Measurements from ENCODE around the gene GTF3C2. TPM values are rescaled to one million over a fixed set of nuclear protein-coding genes. Genes with fewer than 3 reads are reported as not detected.
"Not testable (repeated sequence)": the region's sequence is repeated elsewhere in the genome, so short reads cannot be mapped to it uniquely, and the experiment has no call there.

The GTF3C2 gene
- total RNA-seq, 1 donor from 2014 or later, result 57.4 TPM

GRCh38 chr2:27322766-27323595 lies 33.6 kb downstream of the GTF3C2 start, which contains the start of gene MPV17:
Gene MPV17, minus strand, starts transcription at chr2:27323097. Its CDS starts 580 bp downstream, at chr2:27322517.
- TF ChIP-seq CTCF (IDR thresholded peaks at IDR 0.05), result no peak

DNA sequence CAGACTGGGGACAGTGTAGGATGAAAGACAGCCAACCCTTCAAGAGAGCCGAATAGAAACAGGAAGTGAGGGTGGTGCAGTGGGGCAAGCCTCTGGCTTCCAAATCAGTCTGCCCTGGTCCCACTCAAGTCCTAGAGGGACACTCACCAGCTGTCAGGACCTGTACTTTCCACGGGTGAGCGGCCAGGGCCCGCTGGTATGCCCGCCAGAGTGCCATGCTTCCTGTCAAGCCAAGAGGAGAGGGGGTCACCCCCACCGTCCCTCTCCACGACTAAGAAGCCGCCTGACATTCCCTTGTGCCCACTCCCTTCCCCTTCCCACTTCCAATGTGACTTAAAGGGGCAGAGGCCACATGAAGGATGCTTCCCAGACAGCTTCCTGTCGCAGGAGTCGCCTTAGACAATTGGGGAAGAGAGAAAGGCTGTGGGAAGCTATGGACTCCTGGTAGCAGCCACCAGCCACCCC lies 34.2 kb downstream of the GTF3C2 start:
- Mint-ChIP-seq H3K27ac (ENCODE audit: unreplicated experiment) (peak overlapping the region; percentile 99), H3K27me3 (ENCODE audit: unreplicated experiment) (no peaks in the 10 kb centered on the region), H3K36me3 (ENCODE audit: unreplicated experiment) (peaks cover 15% of the 10 kb centered on the region), H3K4me1 (ENCODE audit: unreplicated experiment) (peaks cover 30% of the 10 kb centered on the region), H3K9me3 (ENCODE audit: unreplicated experiment) (no peaks in the 10 kb centered on the region), H3K4me3 (ENCODE audit: unreplicated experiment) (peak overlapping the region; percentile 97)
- no peak for DNase-seq (ENCODE audit: extremely low spot score, unreplicated experiment)
- TF ChIP-seq CTCF (IDR thresholded peaks at IDR 0.05), result no peak

More at GRCh38 chr2:27322766-27323595, 33.6 kb downstream of the GTF3C2 start, which contains the start of gene MPV17:
- Mint-ChIP-seq H3K27me3 (ENCODE audit: unreplicated experiment) (no peaks in the 10 kb centered on the region), H3K9me3 (ENCODE audit: unreplicated experiment) (no peaks in the 10 kb centered on the region), H3K27ac (ENCODE audit: unreplicated experiment) (peak within 1 kb of the TSS; percentile 99), H3K4me3 (ENCODE audit: unreplicated experiment) (peak within 1 kb of the TSS; percentile 97), H3K36me3 (ENCODE audit: unreplicated experiment) (peaks cover 19% of the 10 kb centered on the region), H3K4me1 (ENCODE audit: unreplicated experiment) (peaks cover 30% of the 10 kb centered on the region)
- peak; percentile 93 for DNase-seq (ENCODE audit: extremely low spot score, unreplicated experiment)

GRCh38 chr2:27320958-27321543 lies 35.5 kb downstream of the GTF3C2 start:
- H3K4me3 Mint-ChIP-seq (ENCODE audit: unreplicated experiment), result peak overlapping the region; percentile 97
- DNase-seq (ENCODE audit: extremely low spot score, unreplicated experiment), result no peak
- H3K27me3 Mint-ChIP-seq (ENCODE audit: unreplicated experiment), result no peaks in the 10 kb centered on the region
- peaks cover 30% of the 10 kb centered on the region for H3K4me1 Mint-ChIP-seq (ENCODE audit: unreplicated experiment)
- peak overlapping the region; percentile 66 for H3K27ac Mint-ChIP-seq (ENCODE audit: unreplicated experiment)
- H3K9me3 Mint-ChIP-seq (ENCODE audit: unreplicated experiment), result no peaks in the 10 kb centered on the region
- H3K36me3 Mint-ChIP-seq (ENCODE audit: unreplicated experiment), result peaks cover 3% of the 10 kb centered on the region
- peak; percentile 40 for TF ChIP-seq CTCF (IDR thresholded peaks at IDR 0.05)

DNA sequence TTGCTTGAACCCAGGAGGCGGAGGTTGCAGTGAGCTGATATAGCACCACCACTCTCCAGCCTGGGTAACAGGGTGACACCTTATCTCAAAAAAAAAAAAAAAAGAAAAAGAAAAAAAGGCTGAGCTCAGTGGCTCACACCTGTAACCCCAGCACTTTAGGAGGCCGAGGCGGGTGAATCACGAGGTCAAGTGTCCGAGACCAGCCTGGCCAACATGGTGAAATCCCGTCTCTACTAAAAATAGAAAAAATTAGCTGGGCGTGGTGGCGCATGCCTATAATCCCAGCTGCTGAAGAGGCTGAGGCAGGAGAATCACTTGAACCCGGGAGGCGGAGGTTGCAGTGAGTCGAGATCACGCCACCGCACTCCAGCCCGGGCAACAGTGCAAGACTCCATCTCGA lies 36.7 kb downstream of the GTF3C2 start:
- H3K4me1 Mint-ChIP-seq (ENCODE audit: unreplicated experiment), result peaks cover 30% of the 10 kb centered on the region
- DNase-seq (ENCODE audit: extremely low spot score, unreplicated experiment); H3K36me3 Mint-ChIP-seq (ENCODE audit: unreplicated experiment); H3K9me3 Mint-ChIP-seq (ENCODE audit: unreplicated experiment); H3K27me3 Mint-ChIP-seq (ENCODE audit: unreplicated experiment); H3K4me3 Mint-ChIP-seq (ENCODE audit: unreplicated experiment); H3K27ac Mint-ChIP-seq (ENCODE audit: unreplicated experiment): not testable (repeated sequence)

DNA sequence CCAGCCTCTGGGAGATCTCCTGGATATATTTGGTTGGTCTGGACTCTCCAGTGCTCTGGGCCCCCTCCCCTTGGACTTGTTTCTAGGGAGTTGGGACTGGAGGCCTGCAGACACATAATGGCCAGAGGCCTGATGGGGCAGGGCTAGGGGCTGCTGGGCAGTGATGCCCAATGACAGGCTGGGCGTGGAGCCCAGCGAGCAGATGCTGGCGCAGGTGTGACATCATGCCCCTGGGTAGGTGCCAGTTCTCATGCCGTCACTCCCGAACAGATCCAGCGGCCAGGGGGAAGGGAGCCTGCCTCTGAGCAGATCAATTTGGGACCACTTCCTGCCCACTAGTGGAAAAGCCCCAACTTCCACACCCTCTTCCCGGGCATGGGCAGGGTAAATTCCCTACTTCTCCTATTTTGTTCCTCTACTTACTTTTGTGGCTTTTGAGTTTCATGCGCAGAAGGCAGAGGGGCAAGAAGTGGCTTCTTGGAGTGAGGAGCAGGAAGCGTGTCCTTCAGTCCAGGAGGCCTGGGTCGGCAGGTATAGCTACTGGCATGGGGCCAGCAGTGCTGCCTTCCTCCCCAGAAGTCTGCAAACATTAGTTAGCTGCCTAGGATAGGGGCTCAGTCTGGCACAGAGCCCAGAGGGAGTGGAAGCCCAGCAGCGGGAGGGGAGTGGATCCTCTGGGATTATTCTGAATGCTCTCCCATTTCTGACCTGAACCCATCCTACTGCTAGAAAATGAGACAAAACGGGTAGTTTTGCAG lies 39.7 kb downstream of the GTF3C2 start:
- no peaks in the 10 kb centered on the region for H3K9me3 Mint-ChIP-seq (ENCODE audit: unreplicated experiment)
- peaks cover 13% of the 10 kb centered on the region for H3K4me1 Mint-ChIP-seq (ENCODE audit: unreplicated experiment)
- H3K27me3 Mint-ChIP-seq (ENCODE audit: unreplicated experiment), result no peaks in the 10 kb centered on the region
- H3K27ac Mint-ChIP-seq (ENCODE audit: unreplicated experiment), result no peak overlapping the region
- no peak for DNase-seq (ENCODE audit: extremely low spot score, unreplicated experiment)
- no peaks in the 10 kb centered on the region for H3K36me3 Mint-ChIP-seq (ENCODE audit: unreplicated experiment)
- no peak for TF ChIP-seq CTCF (IDR thresholded peaks at IDR 0.05)
- H3K4me3 Mint-ChIP-seq (ENCODE audit: unreplicated experiment), result no peak overlapping the region

All from osteocyte (in vitro differentiated cells).